Measurements from ENCODE around the gene OR10K1. TPM values are rescaled to one million over a fixed set of nuclear protein-coding genes. Genes with fewer than 3 reads are reported as not detected.

The OR10K1 gene
- total and polyA plus RNA-seq, 9 of the 15 experiments (the other 6 are each of a cell fraction or from before 2014, with no cell fraction given) = not detected

DNA sequence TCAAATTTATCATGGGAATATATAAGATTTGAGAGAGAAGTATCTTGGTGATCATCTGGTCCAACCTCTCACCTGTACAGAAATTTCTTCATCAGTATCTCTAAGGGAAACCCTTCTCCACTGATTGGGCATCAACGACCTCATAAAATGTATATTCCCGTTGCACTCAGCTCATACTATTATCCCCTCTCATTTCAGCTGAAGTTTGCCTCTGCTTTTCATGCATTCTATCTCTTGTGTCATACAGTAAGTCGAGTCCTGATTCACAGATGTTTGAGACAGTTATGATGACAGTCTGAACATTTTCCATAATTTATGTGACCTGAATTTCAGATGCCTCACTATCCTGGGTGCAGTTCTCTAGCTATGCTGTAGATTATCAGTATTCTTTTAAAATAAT, 31.4 kb downstream of the OR10K1 start (continued):
- TF ChIP-seq, protein P1, sequence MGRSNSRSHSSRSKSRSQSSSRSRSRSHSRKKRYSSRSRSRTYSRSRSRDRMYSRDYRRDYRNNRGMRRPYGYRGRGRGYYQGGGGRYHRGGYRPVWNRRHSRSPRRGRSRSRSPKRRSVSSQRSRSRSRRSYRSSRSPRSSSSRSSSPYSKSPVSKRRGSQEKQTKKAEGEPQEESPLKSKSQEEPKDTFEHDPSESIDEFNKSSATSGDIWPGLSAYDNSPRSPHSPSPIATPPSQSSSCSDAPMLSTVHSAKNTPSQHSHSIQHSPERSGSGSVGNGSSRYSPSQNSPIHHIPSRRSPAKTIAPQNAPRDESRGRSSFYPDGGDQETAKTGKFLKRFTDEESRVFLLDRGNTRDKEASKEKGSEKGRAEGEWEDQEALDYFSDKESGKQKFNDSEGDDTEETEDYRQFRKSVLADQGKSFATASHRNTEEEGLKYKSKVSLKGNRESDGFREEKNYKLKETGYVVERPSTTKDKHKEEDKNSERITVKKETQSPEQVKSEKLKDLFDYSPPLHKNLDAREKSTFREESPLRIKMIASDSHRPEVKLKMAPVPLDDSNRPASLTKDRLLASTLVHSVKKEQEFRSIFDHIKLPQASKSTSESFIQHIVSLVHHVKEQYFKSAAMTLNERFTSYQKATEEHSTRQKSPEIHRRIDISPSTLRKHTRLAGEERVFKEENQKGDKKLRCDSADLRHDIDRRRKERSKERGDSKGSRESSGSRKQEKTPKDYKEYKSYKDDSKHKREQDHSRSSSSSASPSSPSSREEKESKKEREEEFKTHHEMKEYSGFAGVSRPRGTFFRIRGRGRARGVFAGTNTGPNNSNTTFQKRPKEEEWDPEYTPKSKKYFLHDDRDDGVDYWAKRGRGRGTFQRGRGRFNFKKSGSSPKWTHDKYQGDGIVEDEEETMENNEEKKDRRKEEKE (IDR thresholded peaks at IDR 0.05; ENCODE audit: borderline replicate concordance in 1 of 2, control insufficient read depth in 1 of 2, low read depth in 2 of 2, low read length in 1 of 2) = no peak
- no peak for TF ChIP-seq RBM25 (IDR thresholded peaks at IDR 0.05; ENCODE audit: low read depth, low read length, severe bottlenecking)
- no peak for TF ChIP-seq NFYB (IDR thresholded peaks at IDR 0.05; ENCODE audit: extremely low read depth, insufficient read length)
- TF ChIP-seq MAZ (CRISPR knock-in tag; conservative IDR thresholded peaks at IDR 0.05 in 1 of 2, IDR thresholded peaks at IDR 0.05 in 1 of 2) = no peak
- TF ChIP-seq ZNF766 (CRISPR knock-in tag; conservative IDR thresholded peaks at IDR 0.05) = no peak
- TF ChIP-seq SRSF7 (optimal IDR thresholded peaks at IDR 0.05; ENCODE audit: low read depth, low read length) = no peak

DNA sequence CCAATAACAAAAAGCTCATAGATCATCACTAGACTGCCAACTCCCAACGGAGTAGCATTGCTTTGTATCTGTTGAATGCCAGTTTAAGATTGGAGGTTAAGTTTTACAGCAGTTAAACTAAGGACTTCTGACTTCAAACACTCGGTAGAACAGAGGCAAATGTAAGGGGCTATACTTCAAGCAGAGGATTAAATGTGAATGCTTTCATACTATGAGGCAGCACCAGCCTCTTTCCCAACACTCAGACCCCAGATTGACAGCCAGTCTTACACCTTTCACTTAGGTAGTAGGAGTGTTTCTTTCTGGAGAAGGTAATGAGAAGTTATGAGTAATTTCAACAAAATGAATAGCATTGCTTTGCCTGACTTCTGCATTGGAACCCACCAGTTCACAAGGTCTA, 33.2 kb downstream of the OR10K1 start:
- H3K4me1 ChIP-seq (replicated peaks in 1 of 2; ENCODE audit: control insufficient read depth in 2 of 2, insufficient read depth in 2 of 2, low read length in 2 of 2) = no peaks in the 10 kb centered on the region
- no peaks in the 10 kb centered on the region for H4K20me1 ChIP-seq (replicated peaks; ENCODE audit: control insufficient read depth, insufficient read depth, low read length)
- no peaks in the 10 kb centered on the region for H3K27me3 ChIP-seq (ENCODE audit: control insufficient read depth in 2 of 2, insufficient read depth in 2 of 2, low read length in 2 of 2)
- no peaks in the 10 kb centered on the region for H3K36me3 ChIP-seq (ENCODE audit: control insufficient read depth, insufficient read depth, low read length)
- no peak overlapping the region for H3K4me2 ChIP-seq (ENCODE audit: insufficient read depth, low read length)
- intact Hi-C loops (cut with micrococcal nuclease) = no loop called here
- DNase-seq (ENCODE audit: extremely low read depth in 1 of 4, low spot score in 3 of 4) = no peak
- no peaks in the 10 kb centered on the region for H3K9me1 ChIP-seq (ENCODE audit: control insufficient read depth, insufficient read depth, low read length)
- ChIA-PET CTCF (ENCODE audit: low intra/inter-chr PET ratio) (no interaction called here), POLR2A (no interaction called here)
- H2AFZ ChIP-seq (ENCODE audit: low read depth, low read length) = no peak overlapping the region
- WGBS (ENCODE audit: insufficient coverage, low coverage, missing lambda C conversion rate) = 0% methylated on average over 2 of the region's 2 CpGs
- in situ Hi-C loops (cut with MboI) = no loop called here
- no peak overlapping the region for H3K27ac ChIP-seq (ENCODE audit: extremely low read depth, low read depth, low read length)
- H3K9me3 ChIP-seq (replicated peaks; ENCODE audit: control insufficient read depth, insufficient read depth, low read depth, low read length) = no peaks in the 10 kb centered on the region
- TF ChIP-seq MXI1 (IDR thresholded peaks at IDR 0.05; ENCODE audit: low read depth, low read length) (no peak), NFATC3 (IDR thresholded peaks at IDR 0.05) (no peak), ZNF121 (CRISPR knock-in tag; conservative IDR thresholded peaks at IDR 0.05) (no peak), ARID1B (IDR thresholded peaks at IDR 0.05) (no peak)
- TF ChIP-seq, protein P2, sequence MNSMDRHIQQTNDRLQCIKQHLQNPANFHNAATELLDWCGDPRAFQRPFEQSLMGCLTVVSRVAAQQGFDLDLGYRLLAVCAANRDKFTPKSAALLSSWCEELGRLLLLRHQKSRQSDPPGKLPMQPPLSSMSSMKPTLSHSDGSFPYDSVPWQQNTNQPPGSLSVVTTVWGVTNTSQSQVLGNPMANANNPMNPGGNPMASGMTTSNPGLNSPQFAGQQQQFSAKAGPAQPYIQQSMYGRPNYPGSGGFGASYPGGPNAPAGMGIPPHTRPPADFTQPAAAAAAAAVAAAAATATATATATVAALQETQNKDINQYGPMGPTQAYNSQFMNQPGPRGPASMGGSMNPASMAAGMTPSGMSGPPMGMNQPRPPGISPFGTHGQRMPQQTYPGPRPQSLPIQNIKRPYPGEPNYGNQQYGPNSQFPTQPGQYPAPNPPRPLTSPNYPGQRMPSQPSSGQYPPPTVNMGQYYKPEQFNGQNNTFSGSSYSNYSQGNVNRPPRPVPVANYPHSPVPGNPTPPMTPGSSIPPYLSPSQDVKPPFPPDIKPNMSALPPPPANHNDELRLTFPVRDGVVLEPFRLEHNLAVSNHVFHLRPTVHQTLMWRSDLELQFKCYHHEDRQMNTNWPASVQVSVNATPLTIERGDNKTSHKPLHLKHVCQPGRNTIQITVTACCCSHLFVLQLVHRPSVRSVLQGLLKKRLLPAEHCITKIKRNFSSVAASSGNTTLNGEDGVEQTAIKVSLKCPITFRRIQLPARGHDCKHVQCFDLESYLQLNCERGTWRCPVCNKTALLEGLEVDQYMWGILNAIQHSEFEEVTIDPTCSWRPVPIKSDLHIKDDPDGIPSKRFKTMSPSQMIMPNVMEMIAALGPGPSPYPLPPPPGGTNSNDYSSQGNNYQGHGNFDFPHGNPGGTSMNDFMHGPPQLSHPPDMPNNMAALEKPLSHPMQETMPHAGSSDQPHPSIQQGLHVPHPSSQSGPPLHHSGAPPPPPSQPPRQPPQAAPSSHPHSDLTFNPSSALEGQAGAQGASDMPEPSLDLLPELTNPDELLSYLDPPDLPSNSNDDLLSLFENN (IDR thresholded peaks at IDR 0.05; ENCODE audit: low read depth in 2 of 2, low read length in 2 of 2) = no peak
- TF ChIP-seq, protein P3, sequence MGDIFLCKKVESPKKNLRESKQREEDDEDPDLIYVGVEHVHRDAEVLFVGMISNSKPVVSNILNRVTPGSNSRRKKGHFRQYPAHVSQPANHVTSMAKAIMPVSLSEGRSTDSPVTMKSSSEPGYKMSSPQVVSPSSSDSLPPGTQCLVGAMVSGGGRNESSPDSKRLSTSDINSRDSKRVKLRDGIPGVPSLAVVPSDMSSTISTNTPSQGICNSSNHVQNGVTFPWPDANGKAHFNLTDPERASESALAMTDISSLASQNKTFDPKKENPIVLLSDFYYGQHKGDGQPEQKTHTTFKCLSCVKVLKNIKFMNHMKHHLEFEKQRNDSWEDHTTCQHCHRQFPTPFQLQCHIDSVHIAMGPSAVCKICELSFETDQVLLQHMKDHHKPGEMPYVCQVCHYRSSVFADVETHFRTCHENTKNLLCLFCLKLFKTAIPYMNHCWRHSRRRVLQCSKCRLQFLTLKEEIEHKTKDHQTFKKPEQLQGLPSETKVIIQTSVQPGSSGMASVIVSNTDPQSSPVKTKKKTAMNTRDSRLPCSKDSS (IDR thresholded peaks at IDR 0.05; ENCODE audit: low read depth, partially characterized antibody) = no peak
- no peaks in the 10 kb centered on the region for H3K79me2 ChIP-seq (ENCODE audit: control insufficient read depth, insufficient read depth, low read length)
- H3K9ac ChIP-seq (ENCODE audit: insufficient read depth in 1 of 2, low read depth in 2 of 2, low read length in 2 of 2) = no peak overlapping the region
- no TSS peak for BruUV-seq (replicated peaks)
- no peak for ATAC-seq
- H3K4me3 ChIP-seq = no peak overlapping the region
- FAIRE-seq = no peak

All from K562 (cell line).